Measurements from ENCODE around the gene GPRIN1. TPM values are rescaled to one million over a fixed set of nuclear protein-coding genes. Genes with fewer than 3 reads are reported as not detected.

GPRIN1 gene
- total RNA-seq = 9.5 and 11.4 TPM in 2 replicates

DNA sequence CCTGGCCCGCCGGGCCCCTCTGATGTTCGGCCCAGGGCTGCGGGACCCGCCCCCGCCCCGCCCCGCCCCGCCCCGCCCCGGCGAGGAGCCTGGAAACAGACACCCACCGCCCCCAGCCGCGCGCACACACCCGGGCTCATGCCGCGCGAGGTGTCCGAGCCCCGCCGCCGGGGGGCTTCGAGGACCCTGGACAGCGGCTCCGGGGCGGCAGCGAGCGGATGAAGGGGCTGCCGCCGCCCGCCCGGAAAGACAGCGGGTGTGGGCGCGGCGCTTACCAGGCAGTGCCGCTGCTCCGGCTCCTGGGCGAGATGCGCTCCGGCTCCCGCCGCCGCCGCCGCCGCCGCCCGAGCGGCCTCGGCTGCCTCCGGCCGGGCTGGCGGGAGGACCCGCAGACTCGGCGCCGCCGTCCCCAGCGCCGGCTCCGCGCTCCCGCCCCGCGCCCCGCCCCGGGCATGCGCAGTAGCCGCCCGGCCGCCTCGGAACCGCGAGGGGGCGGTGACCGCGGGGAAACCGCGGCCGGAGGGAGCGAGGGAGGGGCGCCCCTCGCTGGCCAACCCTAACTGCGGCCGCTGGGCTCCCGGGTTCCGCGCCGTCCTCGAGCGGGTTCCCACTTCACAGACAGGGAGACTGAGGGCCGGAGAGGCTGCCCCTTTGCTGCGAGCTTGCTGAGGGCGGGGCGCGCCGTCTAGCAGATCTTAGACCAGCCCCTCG, at the start of gene GPRIN1:
Gene GPRIN1, minus strand, starts transcription at position 433 of the 711 bp plus-strand sequence. CDS start 10,322 bp downstream, outside the sequence.

DNA sequence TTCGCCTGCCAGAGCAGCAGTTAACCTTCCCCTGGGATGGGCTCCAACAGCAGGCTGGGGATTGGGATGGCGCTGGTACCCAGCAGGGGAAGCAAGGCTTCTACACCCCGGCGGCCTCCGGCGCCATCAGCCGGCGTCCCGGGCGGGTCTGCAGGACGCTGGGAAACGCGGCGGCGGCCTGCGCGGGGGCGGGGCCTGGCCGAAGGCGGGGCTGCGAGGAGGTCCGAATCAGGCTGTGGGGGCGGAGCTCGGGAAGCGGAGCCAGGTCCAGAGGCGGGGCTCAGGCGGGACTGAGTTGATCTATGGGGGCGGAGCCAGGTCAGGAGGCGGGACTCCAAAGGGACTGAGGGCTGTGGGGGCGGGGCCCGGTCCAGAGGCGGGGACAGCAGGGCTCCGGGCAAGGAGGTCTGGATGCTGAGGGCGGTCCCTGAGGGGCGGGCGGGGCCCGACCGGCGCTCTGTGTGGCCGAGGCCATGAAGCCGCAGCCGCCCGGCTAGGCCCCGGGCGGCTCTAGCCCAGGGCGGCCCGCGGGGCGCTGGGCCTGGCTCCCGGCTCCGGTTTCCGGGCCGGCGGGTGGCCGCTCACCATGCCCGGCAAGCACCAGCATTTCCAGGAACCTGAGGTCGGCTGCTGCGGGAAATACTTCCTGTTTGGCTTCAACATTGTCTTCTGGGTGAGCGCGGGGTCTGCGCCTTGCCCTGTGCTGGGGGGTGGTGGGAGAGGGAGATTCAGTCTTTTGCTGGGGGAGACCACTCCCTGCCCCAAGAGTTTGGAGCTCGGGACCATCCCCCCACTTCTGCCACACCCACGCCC, 37.3 kb upstream of the GPRIN1 start, which contains the start of gene TSPAN17:
Gene TSPAN17, plus strand, starts transcription at position 455 of the 813 bp plus-strand sequence. Its CDS starts 132 bp downstream, at position 587.

DNA sequence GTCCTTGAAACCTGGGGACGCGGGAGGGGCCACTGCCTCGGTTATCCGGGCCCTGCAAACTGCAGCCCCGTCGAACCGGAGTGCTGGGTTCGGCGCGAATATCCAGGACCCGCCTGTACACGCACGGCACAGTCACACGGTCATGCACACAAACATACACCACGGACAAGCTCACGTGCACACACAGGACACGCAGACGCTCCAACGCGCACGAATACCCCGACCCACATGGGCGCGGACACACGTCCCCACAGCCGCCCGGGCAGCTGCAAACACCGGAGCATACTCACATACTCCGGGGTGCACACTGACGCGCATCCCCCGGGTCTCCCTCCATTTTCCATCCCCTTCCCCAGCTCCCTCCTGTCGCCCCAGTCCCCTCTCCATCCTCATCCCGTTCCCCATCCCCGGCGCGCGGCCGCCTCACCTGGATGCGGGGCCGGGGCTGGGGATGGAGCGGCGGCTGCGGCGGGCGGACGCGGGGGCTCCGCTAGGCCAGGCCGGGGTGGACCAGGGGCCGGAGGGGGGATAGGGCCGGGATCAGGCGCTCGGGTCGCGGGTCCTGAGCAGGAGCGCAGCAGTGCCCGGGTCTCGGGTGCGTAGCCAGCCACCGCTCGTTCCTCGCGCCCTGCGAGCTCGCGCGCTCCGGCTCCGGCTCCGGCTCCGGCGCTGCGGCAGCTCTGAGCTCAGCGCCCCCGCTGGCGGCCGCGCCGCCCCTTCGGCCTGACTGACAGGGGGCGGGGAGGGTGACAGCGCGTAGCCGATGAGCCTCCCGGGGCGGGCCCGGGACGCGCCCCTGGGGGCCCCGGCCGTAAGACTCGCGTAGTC, 20.1 kb upstream of the GPRIN1 start, which contains the start of the genes EIF4E1B and SNCB:
Gene EIF4E1B, plus strand, starts transcription at position 823 of the 828 bp plus-strand sequence. CDS start 12,113 bp downstream, outside the sequence.
Gene SNCB, minus strand, starts transcription at position 682 of the 828 bp plus-strand sequence. CDS start 880 bp downstream, outside the sequence.

DNA sequence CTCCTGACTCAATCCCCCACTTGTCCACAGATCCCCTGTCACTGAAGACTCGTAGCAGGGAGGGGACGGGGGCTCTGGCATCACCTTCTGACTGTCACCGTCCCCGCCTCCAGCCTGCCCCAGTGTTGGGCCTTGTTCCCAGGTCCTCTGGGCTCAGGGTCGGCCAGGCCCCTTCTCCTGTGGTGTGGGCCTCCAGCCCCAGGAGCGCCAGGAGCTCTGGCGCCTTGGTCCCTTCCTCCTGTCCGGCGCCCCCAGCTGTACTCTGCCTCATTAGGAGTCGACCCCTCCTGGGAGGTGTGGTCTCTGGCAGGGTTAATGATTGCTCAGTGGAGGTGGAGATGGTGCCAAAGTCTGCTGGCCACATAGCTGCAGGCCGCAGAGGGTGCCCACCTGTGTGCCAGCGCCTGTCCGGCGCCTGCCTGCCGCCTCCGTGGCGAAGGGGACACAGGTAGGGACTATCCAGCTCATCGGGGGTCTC, 61.0 kb downstream of the GPRIN1 start, which contains the start of gene CDHR2:
Gene CDHR2, plus strand, starts transcription at position 376 of the 478 bp plus-strand sequence. CDS start 16,011 bp downstream, outside the sequence.

Small RNAs within 50 kb of the gene (small RNA-seq; reads per million reads assigned to genes)
- gene MIR4281 (not detected), gene RF00019 (not detected), gene RN7SL684P (not detected)

Other genes starting within 250 kb of the GPRIN1 start
- 133 and 158 TPM in 2 replicates for gene KIAA1191, start 248.4 kb downstream of the GPRIN1 start, total RNA-seq
- gene ARL10, start 244.7 kb downstream of the GPRIN1 start, total RNA-seq = 10.8 and 12.1 TPM in 2 replicates
- 17.6 and 26.0 TPM in 2 replicates for gene NOP16, start 221.6 kb downstream of the GPRIN1 start, total RNA-seq
- 38.4 and 57.8 TPM in 2 replicates for gene HIGD2A, start 221.4 kb downstream of the GPRIN1 start, total RNA-seq
- gene CLTB, start 193.6 kb downstream of the GPRIN1 start, total RNA-seq = 84.5 and 136 TPM in 2 replicates
- gene FAF2, start 161.8 kb downstream of the GPRIN1 start, total RNA-seq = 45.1 and 56.5 TPM in 2 replicates
- gene RNF44, start 72.8 kb downstream of the GPRIN1 start, total RNA-seq = 7.7 and 13.7 TPM in 2 replicates
- not detected in 2 replicates for gene CDHR2, start 60.8 kb downstream of the GPRIN1 start, total RNA-seq
- gene SNCB, start 20.4 kb upstream of the GPRIN1 start, total RNA-seq = 0.57 TPM in 1 of 2 replicates, not detected in the other
- not detected in 2 replicates for gene EIF4E1B, start 20.5 kb upstream of the GPRIN1 start, total RNA-seq
- 54.8 and 59.8 TPM in 2 replicates for gene TSPAN17, start 37.3 kb upstream of the GPRIN1 start, total RNA-seq
- under 0.01 and 1.2 TPM in 2 replicates for gene UNC5A, start 200.4 kb upstream of the GPRIN1 start, total RNA-seq